Ovary (tissue), 10 donors: Measurements from ENCODE around the gene ADAMTS12. TPM values are rescaled to one million over a fixed set of nuclear protein-coding genes. Genes with fewer than 3 reads are reported as not detected.

Source experiments
- DNase-seq, 5 donors: peaks; one replicate each; pipeline ENCODE4 v3.0.0-alpha.2; 2019 to 2020
- H3K27ac ChIP-seq, 2 donors: fragments of 200-600 bp; one replicate each; pipeline versions ENCODE4 v1.5.1 to v1.8.0; 2019 to 2022
- H3K27me3 ChIP-seq: fragments of 200-600 bp; one replicate; pipeline ENCODE4 v1.8.0; 2022
- H3K36me3 ChIP-seq: fragments of 200-600 bp; sonication (generic); one replicate; pipeline ENCODE4 v1.5.1; 2019
- H3K4me1 ChIP-seq: one replicate; pipeline ENCODE4 v1.8.1; 2013; ENCODE audit warnings: mild to moderate bottlenecking, moderate library complexity; ENCODE audit not compliant: insufficient read depth
- H3K4me3 ChIP-seq: fragments of 200-600 bp; sonication (generic); one replicate; pipeline ENCODE4 v1.5.1; 2017
- H3K9me3 ChIP-seq, 2 donors: fragments of 200-600 bp in 1 of 2; sonication (generic) in 1 of 2; one replicate each; pipeline versions ENCODE4 v1.5.1 to v1.8.1; 2013 to 2019; ENCODE audit warnings: mild to moderate bottlenecking in 1 of 2, moderate library complexity in 1 of 2
- EP300 ChIP-seq: sonication (generic); formaldehyde crosslinking; IDR thresholded peaks from one replicate; pipeline ENCODE4 v1.6.1; 2017; ENCODE audit warnings: antibody characterized with exemption
- POLR2A ChIP-seq: fragments of 450-650 bp; IDR thresholded peaks from one replicate; pipeline ENCODE4 v1.6.1; 2017; ENCODE audit warnings: antibody characterized with exemption, mild to moderate bottlenecking, moderate library complexity
- WGBS, 3 donors: extraction: QIAGEN DNeasy Blood & Tissue Kit in 1 of 3; methylation state at CpG; one replicate each; pipeline versions ENCODE4 v1.1.5 to v1.1.7; 2013 to 2017; 5-methylcytosine and 5-hydroxymethylcytosine counted together
- intact Hi-C, 4 donors: fragments of 100-400 bp; cut with DNase I; formaldehyde crosslinking; loops; one replicate each; pipeline versions ENCODE4 v1.11.0 to v1.15.1; 2022 to 2023
- long read RNA-seq, 3 donors: library from polyadenylated mRNA in 2 of 3; unstranded in 2 of 3; transcript quantifications; one replicate each; pipeline ENCODE4 v2.0.0 and lab custom pipeline, GENCODE V29; 2021 to 2026
- polyA plus RNA-seq, 2 donors: library from polyadenylated mRNA; stranded (reverse); fragments of 200-250 nt in 1 of 2; fragments of 350-450 nt in 1 of 2; fragmentation: Illumina TruSeq in 1 of 2; extraction: RNeasy Lipid Tissue Mini Kit (QIAGEN cat#74804) in 1 of 2; gene quantifications; one replicate each; pipeline ENCODE4 v1.2.3, GENCODE V29; 2013 to 2014
- total RNA-seq, 7 donors: library from RNA; depleted of rRNA in 2 of 7; stranded (reverse); fragments of >200 nt in 2 of 7; fragmentation: NEBNext Ultra II Directional in 3 of 7; extraction: Animal tissue kit (Norgen Biotek cat#: 25700) in 3 of 7; gene quantifications; one replicate each; pipeline versions ENCODE4 v1.1.0 to v1.2.4, GENCODE V29; 2016 to 2023
- TF ChIP-seq, protein P1 (sequence below), 3 donors: fragments of 450-650 bp in 2 of 3; fragments of 200-600 bp in 1 of 3; IDR thresholded peaks; one replicate each; pipeline versions ENCODE4 v1.5.1 to v1.8.0; 2016 to 2022; ENCODE audit warnings: antibody characterized with exemption in 3 of 3, mild to moderate bottlenecking in 1 of 3
- donor health status: DM: no; HTN: no; CAD: no; lungs with moderate emphysema.
- donor health status: DM: no; HTN: no; CAD: no.
- donor health status: Bipolar disorder and iron deficiency.
- donor health status: DM: yes; HTN: yes; CAD: no.
- donor health status: DM: no; HTN: no; CAD: no.
- donor health status: DM: yes; HTN: yes; CAD: no.

Gene ADAMTS12, protein sequence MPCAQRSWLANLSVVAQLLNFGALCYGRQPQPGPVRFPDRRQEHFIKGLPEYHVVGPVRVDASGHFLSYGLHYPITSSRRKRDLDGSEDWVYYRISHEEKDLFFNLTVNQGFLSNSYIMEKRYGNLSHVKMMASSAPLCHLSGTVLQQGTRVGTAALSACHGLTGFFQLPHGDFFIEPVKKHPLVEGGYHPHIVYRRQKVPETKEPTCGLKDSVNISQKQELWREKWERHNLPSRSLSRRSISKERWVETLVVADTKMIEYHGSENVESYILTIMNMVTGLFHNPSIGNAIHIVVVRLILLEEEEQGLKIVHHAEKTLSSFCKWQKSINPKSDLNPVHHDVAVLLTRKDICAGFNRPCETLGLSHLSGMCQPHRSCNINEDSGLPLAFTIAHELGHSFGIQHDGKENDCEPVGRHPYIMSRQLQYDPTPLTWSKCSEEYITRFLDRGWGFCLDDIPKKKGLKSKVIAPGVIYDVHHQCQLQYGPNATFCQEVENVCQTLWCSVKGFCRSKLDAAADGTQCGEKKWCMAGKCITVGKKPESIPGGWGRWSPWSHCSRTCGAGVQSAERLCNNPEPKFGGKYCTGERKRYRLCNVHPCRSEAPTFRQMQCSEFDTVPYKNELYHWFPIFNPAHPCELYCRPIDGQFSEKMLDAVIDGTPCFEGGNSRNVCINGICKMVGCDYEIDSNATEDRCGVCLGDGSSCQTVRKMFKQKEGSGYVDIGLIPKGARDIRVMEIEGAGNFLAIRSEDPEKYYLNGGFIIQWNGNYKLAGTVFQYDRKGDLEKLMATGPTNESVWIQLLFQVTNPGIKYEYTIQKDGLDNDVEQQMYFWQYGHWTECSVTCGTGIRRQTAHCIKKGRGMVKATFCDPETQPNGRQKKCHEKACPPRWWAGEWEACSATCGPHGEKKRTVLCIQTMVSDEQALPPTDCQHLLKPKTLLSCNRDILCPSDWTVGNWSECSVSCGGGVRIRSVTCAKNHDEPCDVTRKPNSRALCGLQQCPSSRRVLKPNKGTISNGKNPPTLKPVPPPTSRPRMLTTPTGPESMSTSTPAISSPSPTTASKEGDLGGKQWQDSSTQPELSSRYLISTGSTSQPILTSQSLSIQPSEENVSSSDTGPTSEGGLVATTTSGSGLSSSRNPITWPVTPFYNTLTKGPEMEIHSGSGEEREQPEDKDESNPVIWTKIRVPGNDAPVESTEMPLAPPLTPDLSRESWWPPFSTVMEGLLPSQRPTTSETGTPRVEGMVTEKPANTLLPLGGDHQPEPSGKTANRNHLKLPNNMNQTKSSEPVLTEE (N-terminal part only)
- total RNA-seq (1 to 10 TPM; 2.9 to 9.8 (median 5.5) TPM), polyA plus RNA-seq (1 to 10 TPM; 5.0 to 9.2 TPM)
- long read RNA-seq, donor 1, partial matches to known transcripts = 0 of 3 reads
- long read RNA-seq, donor 1, other reads (novel, unspliced or antisense) = 1 of 3 reads
- long read RNA-seq, donor 2, transcript ADAMTS12-206 (3 exons, 1,003 nt) = major isoform, 5 of 5 reads
- long read RNA-seq, donor 2, partial matches to known transcripts = 0 of 5 reads
- long read RNA-seq, donor 2, other reads (novel, unspliced or antisense) = 0 of 5 reads
- long read RNA-seq, donor 3, partial matches to known transcripts = 1 of 3 reads
- long read RNA-seq, donor 3, other reads (novel, unspliced or antisense) = 1 of 3 reads

DNA sequence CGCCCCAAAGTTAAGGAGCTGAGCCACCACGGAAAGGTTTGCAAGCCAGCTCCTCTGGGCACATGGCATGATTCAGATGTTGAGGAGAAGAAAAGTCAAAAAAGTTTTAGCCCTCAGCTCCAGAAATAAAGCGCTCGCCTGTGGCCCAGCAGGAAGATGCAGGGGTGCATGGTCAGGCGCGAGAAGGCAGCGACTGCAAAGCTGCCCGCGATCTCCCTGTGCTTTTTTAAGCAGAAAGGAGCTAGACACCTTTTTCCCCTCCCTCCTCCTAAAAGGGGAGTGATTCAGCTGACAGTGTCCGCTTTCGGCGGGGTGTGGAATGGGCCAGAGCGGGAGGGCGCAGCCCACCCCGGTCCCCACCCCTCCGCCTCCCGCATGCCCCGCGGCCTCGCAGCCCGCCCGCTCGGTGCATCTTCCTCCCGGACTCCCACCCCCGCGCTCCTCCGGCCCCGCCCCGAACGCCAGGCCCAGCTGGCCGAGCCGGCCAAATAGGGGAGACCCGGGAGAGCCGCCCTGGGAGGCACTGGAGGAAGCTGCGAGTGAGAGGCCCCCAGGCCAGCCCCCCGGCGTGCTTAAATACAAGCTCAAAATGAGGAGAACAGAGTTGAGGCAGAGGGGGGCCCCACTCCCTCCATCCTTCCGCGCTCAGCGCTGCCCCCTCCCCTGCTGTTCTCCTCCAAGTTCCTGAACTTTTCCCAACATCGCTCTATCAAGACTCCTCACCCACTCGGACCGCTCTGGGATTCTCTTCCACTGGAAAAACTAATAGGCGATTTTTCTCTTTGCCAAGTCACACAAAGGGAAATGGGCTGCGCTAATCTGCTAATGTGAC lies at the start of gene ADAMTS12:
TSS of gene ADAMTS12 (minus strand) at position 203 of the 832 bp plus-strand sequence. CDS start at position 69, 134 bp downstream.
- Histone ChIP-seq H3K4me3 (peak within 1 kb of the TSS; percentile 44), H3K36me3 (no peaks in the 10 kb centered on the region), H3K27me3 (no peaks in the 10 kb centered on the region), H3K9me3 (no peaks in the 10 kb centered on the region), H3K4me1 (peaks cover 16% of the 10 kb centered on the region), H3K27ac (peak within 1 kb of the TSS in 1 of 2 donors; percentile 27)
- DNase-seq = peak; percentile 46 to 76 (median 66)
- intact Hi-C loops = no loop called here
- WGBS, 3 donors = 1% methylated on average over 44 to 45 of the region's 45 CpGs
- TF ChIP-seq EP300 (no peak), POLR2A (no peak)
- TF ChIP-seq, protein P1, sequence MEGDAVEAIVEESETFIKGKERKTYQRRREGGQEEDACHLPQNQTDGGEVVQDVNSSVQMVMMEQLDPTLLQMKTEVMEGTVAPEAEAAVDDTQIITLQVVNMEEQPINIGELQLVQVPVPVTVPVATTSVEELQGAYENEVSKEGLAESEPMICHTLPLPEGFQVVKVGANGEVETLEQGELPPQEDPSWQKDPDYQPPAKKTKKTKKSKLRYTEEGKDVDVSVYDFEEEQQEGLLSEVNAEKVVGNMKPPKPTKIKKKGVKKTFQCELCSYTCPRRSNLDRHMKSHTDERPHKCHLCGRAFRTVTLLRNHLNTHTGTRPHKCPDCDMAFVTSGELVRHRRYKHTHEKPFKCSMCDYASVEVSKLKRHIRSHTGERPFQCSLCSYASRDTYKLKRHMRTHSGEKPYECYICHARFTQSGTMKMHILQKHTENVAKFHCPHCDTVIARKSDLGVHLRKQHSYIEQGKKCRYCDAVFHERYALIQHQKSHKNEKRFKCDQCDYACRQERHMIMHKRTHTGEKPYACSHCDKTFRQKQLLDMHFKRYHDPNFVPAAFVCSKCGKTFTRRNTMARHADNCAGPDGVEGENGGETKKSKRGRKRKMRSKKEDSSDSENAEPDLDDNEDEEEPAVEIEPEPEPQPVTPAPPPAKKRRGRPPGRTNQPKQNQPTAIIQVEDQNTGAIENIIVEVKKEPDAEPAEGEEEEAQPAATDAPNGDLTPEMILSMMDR (IDR thresholded peaks at IDR 0.05) = no peak

DNA sequence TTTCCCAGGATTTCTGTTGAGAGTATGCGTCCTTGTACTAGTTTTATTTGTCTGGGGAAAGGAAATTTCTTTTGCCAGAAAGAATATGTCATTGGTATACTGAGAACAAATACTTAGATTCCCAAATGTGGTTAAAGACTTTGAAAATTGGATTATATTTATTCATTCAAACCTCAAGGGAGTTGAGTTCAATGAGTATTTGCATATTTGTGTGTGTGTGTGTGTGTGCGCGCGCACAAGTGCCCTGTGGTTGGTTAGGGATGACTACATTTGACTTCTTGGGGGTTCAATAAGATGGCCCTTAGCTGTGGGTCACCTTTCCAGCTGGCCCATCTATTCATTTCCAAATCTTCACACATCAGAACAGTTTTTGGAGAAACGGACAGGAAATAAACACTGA lies 49.3 kb upstream of the ADAMTS12 start:
- H3K4me3 ChIP-seq = no peak overlapping the region
- H3K9me3 ChIP-seq = no peaks in the 10 kb centered on the region
- H3K36me3 ChIP-seq = no peaks in the 10 kb centered on the region
- TF ChIP-seq, protein P1 (IDR thresholded peaks at IDR 0.05) = no peak
- TF ChIP-seq EP300 (no peak), POLR2A (no peak)
- no peaks in the 10 kb centered on the region for H3K27me3 ChIP-seq
- intact Hi-C loops = no loop called here
- H3K27ac ChIP-seq = no peak overlapping the region
- peaks cover 9% of the 10 kb centered on the region for H3K4me1 ChIP-seq
- no peak for DNase-seq
- WGBS, 3 donors = 82 to 87% (median 83%) methylated on average over 5 of the region's 5 CpGs

DNA sequence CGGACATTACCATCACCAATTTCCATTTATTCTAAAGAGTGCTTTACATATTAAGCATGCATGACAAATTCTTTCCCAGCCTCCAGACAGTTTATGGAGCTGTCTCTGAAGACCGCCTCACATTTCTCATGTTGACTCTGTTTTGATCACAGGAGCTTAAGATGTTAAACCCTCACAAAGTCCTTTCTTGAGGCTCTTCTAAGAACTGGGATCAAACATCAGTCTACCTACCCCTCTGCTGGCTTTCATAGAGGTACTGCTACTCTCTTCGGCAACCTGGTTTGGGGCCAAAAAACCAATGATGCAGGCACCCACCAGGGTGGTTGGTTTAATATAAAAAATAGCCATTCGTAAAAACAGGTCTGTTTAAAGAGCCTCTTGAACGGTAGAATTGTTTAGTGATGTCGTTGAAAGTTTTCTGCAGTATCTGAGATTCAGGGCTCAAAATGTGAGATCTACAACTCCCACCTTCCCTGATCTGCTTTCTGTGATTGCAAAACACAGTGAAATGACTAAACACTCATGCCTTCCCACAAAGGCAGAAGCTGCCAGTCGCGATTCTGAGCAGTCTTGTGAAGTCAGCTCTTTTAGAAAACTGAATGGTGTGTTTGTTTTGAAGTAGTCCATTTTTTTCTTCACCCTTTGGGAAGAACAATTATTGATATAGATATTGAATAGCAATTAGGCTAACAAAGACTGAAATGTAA lies 47.9 kb upstream of the ADAMTS12 start:
- H3K27me3 ChIP-seq = no peaks in the 10 kb centered on the region
- intact Hi-C loops = loop anchor here in 1 of 4 donors (10.0 kb wide), 1 partner anchor 505 kb away; no protein-coding TSS in a partner anchor

More for the DNA sequence above, 47.9 kb upstream of the ADAMTS12 start:
- Histone ChIP-seq H3K4me1 (peaks cover 9% of the 10 kb centered on the region), H3K27ac (no peak overlapping the region), H3K9me3 (no peaks in the 10 kb centered on the region), H3K36me3 (no peaks in the 10 kb centered on the region), H3K4me3 (no peak overlapping the region)
- no peak for DNase-seq
- WGBS, 3 donors = 77 to 83% (median 83%) methylated on average over 8 of the region's 8 CpGs
- TF ChIP-seq, protein P1 (IDR thresholded peaks at IDR 0.05) = no peak
- TF ChIP-seq POLR2A (no peak), EP300 (no peak)
